Measurements from ENCODE around the gene SUPT20HL1. TPM values are rescaled to one million over a fixed set of nuclear protein-coding genes. Genes with fewer than 3 reads are reported as not detected.

The SUPT20HL1 gene
- total RNA-seq, 2 experiments from 2014 or later, result not detected

- H3K9me3 ChIP-seq (ENCODE audit: low read length), result no peaks in the 10 kb centered on the region
- no TSS peak for BruUV-seq (replicated peaks)
- CTCF ChIA-PET (ENCODE audit: unreplicated experiment), result no interaction called here
- no peaks in the 10 kb centered on the region for H3K4me1 ChIP-seq (ENCODE audit: insufficient read depth, low read length, poor library complexity, severe bottlenecking)
- intact Hi-C loops (cut with micrococcal nuclease; ENCODE audit: unreplicated experiment), result no loop called here
- no peak overlapping the region for H3K27ac ChIP-seq (ENCODE audit: low read depth, low read length, poor library complexity, severe bottlenecking)
- no peaks in the 10 kb centered on the region for H4K20me1 ChIP-seq (ENCODE audit: insufficient read depth, low read length)
- POLR2A ChIA-PET, result interaction anchor here (0.7 kb wide), 1 partner anchor 36 kb away, joined by 3 read pairs; no protein-coding TSS in a partner anchor
- no peaks in the 10 kb centered on the region for H3K9me2 ChIP-seq (ENCODE audit: insufficient read depth, low read length)
- no peak overlapping the region for H3K4me3 ChIP-seq (ENCODE audit: low read depth, low read length, poor library complexity, severe bottlenecking)
- H3K36me3 ChIP-seq (ENCODE audit: insufficient read depth, low read length), result no peaks in the 10 kb centered on the region
- H3K79me2 ChIP-seq (ENCODE audit: insufficient read depth, low read depth, low read length), result no peaks in the 10 kb centered on the region
- H3K4me2 ChIP-seq (ENCODE audit: low read length), result no peak overlapping the region
- DNase-seq (ENCODE audit: low spot score), result no peak
- H2AFZ ChIP-seq (ENCODE audit: low read length), result no peak overlapping the region
- TF ChIP-seq EZH2phosphoT487 (IDR thresholded peaks at IDR 0.05; ENCODE audit: borderline replicate concordance, low read depth, low read length) (no peak), CTCF (conservative IDR thresholded peaks at IDR 0.05; ENCODE audit: low read length) (no peak)
Observed at GRCh38 chrX:24335871-24336270, 24.6 kb upstream of the SUPT20HL1 start.

- BruUV-seq (replicated peaks), result no TSS peak
- TF ChIP-seq CTCF (conservative IDR thresholded peaks at IDR 0.05; ENCODE audit: low read length) (no peak), EZH2phosphoT487 (IDR thresholded peaks at IDR 0.05; ENCODE audit: borderline replicate concordance, low read depth, low read length) (no peak)
- Histone ChIP-seq H3K27ac (ENCODE audit: low read depth, low read length, poor library complexity, severe bottlenecking) (no peak overlapping the region), H3K36me3 (ENCODE audit: insufficient read depth, low read length) (no peaks in the 10 kb centered on the region), H3K9me2 (ENCODE audit: insufficient read depth, low read length) (no peaks in the 10 kb centered on the region), H3K4me1 (ENCODE audit: insufficient read depth, low read length, poor library complexity, severe bottlenecking) (no peaks in the 10 kb centered on the region), H4K20me1 (ENCODE audit: insufficient read depth, low read length) (no peaks in the 10 kb centered on the region), H3K4me3 (ENCODE audit: low read depth, low read length, poor library complexity, severe bottlenecking) (no peak overlapping the region), H3K79me2 (ENCODE audit: insufficient read depth, low read depth, low read length) (no peaks in the 10 kb centered on the region), H3K4me2 (ENCODE audit: low read length) (no peak overlapping the region), H2AFZ (ENCODE audit: low read length) (no peak overlapping the region), H3K9me3 (ENCODE audit: low read length) (no peaks in the 10 kb centered on the region)
- POLR2A ChIA-PET, result no interaction called here
- CTCF ChIA-PET (ENCODE audit: unreplicated experiment), result no interaction called here
- intact Hi-C loops (cut with micrococcal nuclease; ENCODE audit: unreplicated experiment), result no loop called here
- DNase-seq (ENCODE audit: low spot score), result no peak
Observed at GRCh38 chrX:24339911-24340310, 20.5 kb upstream of the SUPT20HL1 start.

GRCh38 chrX:24340501-24340900 lies 19.9 kb upstream of the SUPT20HL1 start:
- Histone ChIP-seq H3K9me3 (ENCODE audit: low read length) (no peaks in the 10 kb centered on the region), H3K4me2 (ENCODE audit: low read length) (no peak overlapping the region)
- intact Hi-C loops (cut with micrococcal nuclease; ENCODE audit: unreplicated experiment), result no loop called here

More at GRCh38 chrX:24340501-24340900, 19.9 kb upstream of the SUPT20HL1 start:
- Histone ChIP-seq H3K4me3 (ENCODE audit: low read depth, low read length, poor library complexity, severe bottlenecking) (no peak overlapping the region), H3K27ac (ENCODE audit: low read depth, low read length, poor library complexity, severe bottlenecking) (no peak overlapping the region), H3K9me2 (ENCODE audit: insufficient read depth, low read length) (no peaks in the 10 kb centered on the region), H3K4me1 (ENCODE audit: insufficient read depth, low read length, poor library complexity, severe bottlenecking) (no peaks in the 10 kb centered on the region), H4K20me1 (ENCODE audit: insufficient read depth, low read length) (no peaks in the 10 kb centered on the region), H3K36me3 (ENCODE audit: insufficient read depth, low read length) (no peaks in the 10 kb centered on the region), H3K79me2 (ENCODE audit: insufficient read depth, low read depth, low read length) (no peaks in the 10 kb centered on the region), H2AFZ (ENCODE audit: low read length) (no peak overlapping the region)
- no TSS peak for BruUV-seq (replicated peaks)
- ChIA-PET POLR2A (no interaction called here), CTCF (ENCODE audit: unreplicated experiment) (no interaction called here)
- DNase-seq (ENCODE audit: low spot score), result no peak
- TF ChIP-seq CTCF (conservative IDR thresholded peaks at IDR 0.05; ENCODE audit: low read length) (no peak), EZH2phosphoT487 (IDR thresholded peaks at IDR 0.05; ENCODE audit: borderline replicate concordance, low read depth, low read length) (no peak)

Data from OCI-LY7 (cell line).